Astrocyte (in vitro differentiated cells and primary cell): ENCODE measurements around the gene KRTAP10-6. TPM values are rescaled to one million over a fixed set of nuclear protein-coding genes. Genes with fewer than 3 reads are reported as not detected.
"Not testable (repeated sequence)": the region's sequence is repeated elsewhere in the genome, so short reads cannot be mapped to it uniquely, and the experiment has no call there.

Experiments
- DNase-seq: peaks from one replicate; pipeline ENCODE4 v3.0.0-alpha.2; 2010; ENCODE audit warnings: low read depth
- FAIRE-seq: peaks from 2 replicates; lab custom pipeline; 2011; peaks lifted over from hg19 to GRCh38; lab: Jason Lieb, UNC
- H2AFZ ChIP-seq: 2 replicates; pipeline ENCODE4 v1.6.0; 2012; ENCODE audit warnings: low read depth, low read length, inconsistent platforms
- H3K27ac ChIP-seq: 2 replicates; pipeline ENCODE4 v1.5.1; 2011; ENCODE audit warnings: low read depth, low read length, inconsistent platforms
- H3K27me3 ChIP-seq: 2 replicates; pipeline ENCODE4 v1.6.0; 2011; ENCODE audit warnings: low read length, inconsistent platforms; ENCODE audit not compliant: insufficient read depth
- H3K36me3 ChIP-seq: 2 replicates; pipeline ENCODE4 v1.5.1; 2011; ENCODE audit warnings: low read length, inconsistent platforms; ENCODE audit not compliant: insufficient read depth
- H3K4me1 ChIP-seq: 2 replicates; pipeline ENCODE4 v1.5.1; 2011; ENCODE audit warnings: low read length, inconsistent platforms; ENCODE audit not compliant: insufficient read depth
- H3K4me2 ChIP-seq: 2 replicates; pipeline ENCODE4 v1.6.0; 2012; ENCODE audit warnings: low read length, inconsistent platforms
- H3K4me3 ChIP-seq: 2 replicates; pipeline ENCODE4 v1.5.1; 2011; ENCODE audit warnings: low read depth, mild to moderate bottlenecking, low read length, inconsistent platforms; ENCODE audit not compliant: insufficient read depth
- H3K79me2 ChIP-seq: 2 replicates; pipeline ENCODE4 v1.6.0; 2012; ENCODE audit warnings: mild to moderate bottlenecking, low read length, inconsistent platforms; ENCODE audit not compliant: insufficient read depth
- H3K9ac ChIP-seq: 2 replicates; pipeline ENCODE4 v1.6.0; 2012; ENCODE audit warnings: mild to moderate bottlenecking, low read length, inconsistent platforms
- H3K9me3 ChIP-seq: 2 replicates; pipeline ENCODE4 v1.5.1; 2012; ENCODE audit warnings: low read depth, mild to moderate bottlenecking, low read length, inconsistent platforms; ENCODE audit not compliant: insufficient read depth
- H4K20me1 ChIP-seq: 2 replicates; pipeline ENCODE4 v1.6.0; 2012; ENCODE audit warnings: low read length, inconsistent platforms; ENCODE audit not compliant: insufficient read depth
- H3K27ac Mint-ChIP-seq: one replicate; pipeline ENCODE4 v1.8.0; 2021; ENCODE audit warnings: mild to moderate bottlenecking, mixed read lengths; ENCODE audit not compliant: unreplicated experiment
- H3K27me3 Mint-ChIP-seq: one replicate; pipeline ENCODE4 v1.8.0; 2021; ENCODE audit warnings: low read depth, mixed read lengths; ENCODE audit not compliant: unreplicated experiment
- H3K36me3 Mint-ChIP-seq: one replicate; pipeline ENCODE4 v1.8.0; 2021; ENCODE audit warnings: low read depth, mixed read lengths; ENCODE audit not compliant: unreplicated experiment
- H3K4me1 Mint-ChIP-seq: one replicate; pipeline ENCODE4 v1.8.0; 2021; ENCODE audit warnings: low read depth, mixed read lengths; ENCODE audit not compliant: unreplicated experiment
- H3K4me3 Mint-ChIP-seq: one replicate; pipeline ENCODE4 v1.8.0; 2021; ENCODE audit warnings: mild to moderate bottlenecking, moderate library complexity, mixed read lengths; ENCODE audit not compliant: unreplicated experiment
- H3K9me3 Mint-ChIP-seq: one replicate; pipeline ENCODE4 v1.8.0; 2021; ENCODE audit warnings: mild to moderate bottlenecking, mixed read lengths; ENCODE audit not compliant: unreplicated experiment
- CTCF ChIP-seq: IDR thresholded peaks from 2 replicates; pipeline ENCODE4 v1.5.1; 2011; ENCODE audit warnings: low read depth, mild to moderate bottlenecking, inconsistent platforms, low read length, moderate library complexity; ENCODE audit not compliant: insufficient read depth
- EZH2 ChIP-seq: IDR thresholded peaks from 2 replicates; pipeline ENCODE4 v1.6.1; 2012; ENCODE audit warnings: mild to moderate bottlenecking, low read length, inconsistent platforms; ENCODE audit not compliant: insufficient read depth
- total RNA-seq: library from RNA; stranded (reverse); gene quantifications from 2 replicates; pipeline ENCODE4 v1.2.1, GENCODE V29; 2021

The KRTAP10-6 gene
- total RNA-seq, 1 donor from 2014 or later = not detected

- no peaks in the 10 kb centered on the region for H3K36me3 Mint-ChIP-seq
- H3K9ac ChIP-seq = no peak overlapping the region
- no peaks in the 10 kb centered on the region for H3K4me1 ChIP-seq
- H4K20me1 ChIP-seq = no peaks in the 10 kb centered on the region
- peaks cover 33% of the 10 kb centered on the region for H3K9me3 Mint-ChIP-seq
- H3K27me3 ChIP-seq = no peaks in the 10 kb centered on the region
- H3K27me3 Mint-ChIP-seq = peaks cover 29% of the 10 kb centered on the region
- H3K79me2 ChIP-seq = no peaks in the 10 kb centered on the region
- H3K4me3 ChIP-seq = no peak overlapping the region
- no peak overlapping the region for H3K4me3 Mint-ChIP-seq
- no peak overlapping the region for H3K4me2 ChIP-seq
- DNase-seq (no peak), FAIRE-seq (no peak)
- no peaks in the 10 kb centered on the region for H3K36me3 ChIP-seq
- TF ChIP-seq CTCF (no peak), EZH2 (no peak)
- H3K27ac Mint-ChIP-seq = no peak overlapping the region
- H3K27ac ChIP-seq = no peak overlapping the region
- H2AFZ ChIP-seq = no peak overlapping the region
- peaks cover 10% of the 10 kb centered on the region for H3K9me3 ChIP-seq
- no peaks in the 10 kb centered on the region for H3K4me1 Mint-ChIP-seq
These were observed 10.2 kb downstream of the KRTAP10-6 start for GRCh38 chr21:44582055-44582454.

- Mint-ChIP-seq H3K9me3 (peaks cover 29% of the 10 kb centered on the region), H3K4me3 (no peak overlapping the region), H3K27ac (no peak overlapping the region), H3K36me3 (no peaks in the 10 kb centered on the region), H3K4me1 (no peaks in the 10 kb centered on the region), H3K27me3 (peaks cover 20% of the 10 kb centered on the region)
- H3K36me3 ChIP-seq = no peaks in the 10 kb centered on the region
- H3K9me3 ChIP-seq = peaks cover 10% of the 10 kb centered on the region
- no peak overlapping the region for H3K4me2 ChIP-seq
- no peaks in the 10 kb centered on the region for H3K4me1 ChIP-seq
- TF ChIP-seq CTCF (no peak), EZH2 (no peak)
- FAIRE-seq = no peak
- H3K27me3 ChIP-seq = no peaks in the 10 kb centered on the region
- H3K9ac ChIP-seq = no peak overlapping the region
- H4K20me1 ChIP-seq = no peaks in the 10 kb centered on the region
- no peak overlapping the region for H3K27ac ChIP-seq
- no peak overlapping the region for H3K4me3 ChIP-seq
- no peak for DNase-seq
- no peak overlapping the region for H2AFZ ChIP-seq
- no peaks in the 10 kb centered on the region for H3K79me2 ChIP-seq
These were observed 11.1 kb downstream of the KRTAP10-6 start for GRCh38 chr21:44581158-44581557.

- H3K4me3 ChIP-seq, H3K27ac ChIP-seq, DNase-seq, H3K27me3 ChIP-seq, H3K9me3 ChIP-seq, H3K27ac Mint-ChIP-seq, FAIRE-seq, H3K4me1 Mint-ChIP-seq, H3K36me3 ChIP-seq, H3K79me2 ChIP-seq, H3K36me3 Mint-ChIP-seq, H2AFZ ChIP-seq, H4K20me1 ChIP-seq, H3K4me1 ChIP-seq, H3K4me3 Mint-ChIP-seq, H3K4me2 ChIP-seq, H3K9ac ChIP-seq: not testable (repeated sequence)
- Mint-ChIP-seq H3K9me3 (peaks cover 31% of the 10 kb centered on the region), H3K27me3 (peaks cover 20% of the 10 kb centered on the region)
These were observed 12.0 kb downstream of the KRTAP10-6 start, which contains the start of gene KRTAP10-5 for GRCh38 chr21:44580231-44580821. Gene KRTAP10-5, minus strand, starts transcription at chr21:44580604. Its CDS starts 26 bp downstream, at chr21:44580578.
